SK-N-SH (cell line): ENCODE results near the gene ARL2BP. TPM values are rescaled to one million over a fixed set of nuclear protein-coding genes. Genes with fewer than 3 reads are reported as not detected.
A peak's percentile ranks its signal among the peaks of the same experiment; 100 is the strongest.

Source experiments
- CTCF ChIA-PET: fragments of 300-600, 350-600 bp; formaldehyde crosslinking; extraction: SDS; loops from one replicate; lab custom pipeline; 2021; lab: Yijun Ruan, JAX
- POLR2A ChIA-PET: fragments of 350-600 bp; sonication (Branson Sonifier 250); formaldehyde crosslinking; extraction: SDS; loops from one replicate; lab custom pipeline; 2020; ENCODE audit warnings: antibody characterized with exemption, inconsistent platforms; lab: Yijun Ruan, JAX
- DNase-seq: peaks from one replicate; pipeline ENCODE4 v3.0.0; 2012
- H2AFZ ChIP-seq: fragments of 200-600 bp; sonication (generic); 2 replicates; pipeline ENCODE4 v1.8.1; 2016; ENCODE audit warnings: antibody characterized with exemption, mild to moderate bottlenecking, low read depth
- H3F3A ChIP-seq: fragments of 200-600 bp; sonication (generic); replicated peaks from 2 replicates; pipeline ENCODE3; 2016; ENCODE audit warnings: antibody characterized with exemption, mild to moderate bottlenecking; ENCODE audit not compliant: insufficient read depth
- H3K27ac ChIP-seq, 2 experiments: fragments of 200-500 bp in 1 of 2; fragments of 200-600 bp in 1 of 2; sonication (Bioruptor generic) in 1 of 2; sonication (generic), shearing (Covaris generic) in 1 of 2; 2 replicates each; pipeline versions ENCODE4 v1.5.1 to v1.6.1; 2014 to 2016; ENCODE audit warnings: low read depth in 2 of 2, inconsistent platforms in 1 of 2, low read length in 1 of 2, mild to moderate bottlenecking in 1 of 2, mixed read lengths in 1 of 2
- H3K27me3 ChIP-seq: fragments of 200-600 bp; sonication (generic), shearing (Covaris generic); 2 replicates; pipeline ENCODE4 v1.6.1; 2016; ENCODE audit warnings: mixed run types; ENCODE audit not compliant: insufficient read depth
- H3K36me3 ChIP-seq, 2 experiments: fragments of 200-500 bp in 1 of 2; fragments of 200-600 bp in 1 of 2; sonication (Bioruptor generic) in 1 of 2; sonication (generic) in 1 of 2; replicated peaks in 1 of 2; 2 replicates each; pipeline versions ENCODE3 to v1.5.1; 2014 to 2016; ENCODE audit warnings: low read length in 1 of 2, mild to moderate bottlenecking in 1 of 2; ENCODE audit not compliant: insufficient read depth in 2 of 2, control insufficient read depth in 1 of 2
- H3K4me1 ChIP-seq, 2 experiments: fragments of 200-500 bp in 1 of 2; fragments of 200-600 bp in 1 of 2; sonication (Bioruptor generic) in 1 of 2; sonication (generic), shearing (Covaris generic) in 1 of 2; 2 replicates each; pipeline versions ENCODE4 v1.5.1 to v1.6.1; 2014 to 2016; ENCODE audit warnings: low read depth in 1 of 2, low read length in 1 of 2, mixed run types in 1 of 2; ENCODE audit not compliant: insufficient read depth in 2 of 2, control insufficient read depth in 1 of 2
- H3K4me2 ChIP-seq: fragments of 200-600 bp; sonication (generic), shearing (Covaris generic); 2 replicates; pipeline ENCODE4 v1.6.1; 2017; ENCODE audit warnings: mixed run types
- H3K4me3 ChIP-seq, 2 experiments: fragments of 200-500 bp in 1 of 2; fragments of 200-600 bp in 1 of 2; sonication (Bioruptor generic) in 1 of 2; sonication (generic), shearing (Covaris generic) in 1 of 2; 2 replicates each; pipeline versions ENCODE4 v1.5.1 to v1.8.1; 2014 to 2016; ENCODE audit warnings: low read depth in 2 of 2, inconsistent platforms in 1 of 2, low read length in 1 of 2, mild to moderate bottlenecking in 1 of 2, mixed read lengths in 1 of 2, moderate library complexity in 1 of 2
- H3K79me2 ChIP-seq: fragments of 200-600 bp; sonication (generic); 2 replicates; pipeline ENCODE4 v1.8.1; 2017; ENCODE audit warnings: mild to moderate bottlenecking; ENCODE audit not compliant: insufficient read depth
- H3K9ac ChIP-seq: fragments of 200-600 bp; sonication (generic); 2 replicates; pipeline ENCODE4 v1.6.1; 2017; ENCODE audit warnings: mixed run types
- H3K9me2 ChIP-seq: fragments of 200-600 bp; sonication (generic); 2 replicates; pipeline ENCODE4 v1.6.1; 2017; ENCODE audit warnings: mixed run types
- H3K9me3 ChIP-seq: fragments of 200-600 bp; sonication (generic); 2 replicates; pipeline ENCODE4 v1.6.1; 2017; ENCODE audit warnings: mixed run types, mild to moderate bottlenecking, moderate library complexity
- H4K20me1 ChIP-seq: fragments of 200-600 bp; sonication (generic); 2 replicates; pipeline ENCODE4 v1.6.1; 2017; ENCODE audit warnings: mild to moderate bottlenecking, mixed run types; ENCODE audit not compliant: insufficient read depth
- CHD2 ChIP-seq: fragments of 150-350 bp; IDR thresholded peaks from 2 replicates; pipeline ENCODE4 v1.6.1; 2018; ENCODE audit warnings: low read length; ENCODE audit not compliant: partially characterized antibody
- ELF1 ChIP-seq: IDR thresholded peaks from 2 replicates; pipeline ENCODE4 v1.4.0; 2012
- FOSL2 ChIP-seq: IDR thresholded peaks from 2 replicates; pipeline ENCODE4 v1.4.0; 2012; ENCODE audit warnings: low read depth, mild to moderate bottlenecking, moderate library complexity, borderline replicate concordance
- FOXJ3 ChIP-seq: sonication (generic); formaldehyde crosslinking; IDR thresholded peaks from 2 replicates; pipeline ENCODE4 v1.5.1; 2020; ENCODE audit warnings: mild to moderate bottlenecking, missing genetic modification reagents
- FOXM1 ChIP-seq: IDR thresholded peaks from 2 replicates; pipeline ENCODE4 v1.4.0; 2012; ENCODE audit warnings: low read depth, mild to moderate bottlenecking
- GABPA ChIP-seq: IDR thresholded peaks from 2 replicates; pipeline ENCODE4 v1.4.0; 2012; ENCODE audit warnings: low read depth, mild to moderate bottlenecking
- JUND ChIP-seq: IDR thresholded peaks from 2 replicates; pipeline ENCODE4 v1.4.0; 2012
- MEF2A ChIP-seq: IDR thresholded peaks from 2 replicates; pipeline ENCODE4 v1.4.0; 2012; ENCODE audit warnings: low read depth, borderline replicate concordance
- POLR2AphosphoS5 ChIP-seq: IDR thresholded peaks from 2 replicates; pipeline ENCODE4 v1.6.1; 2012; ENCODE audit warnings: low read depth, low read length
- RFX5 ChIP-seq: IDR thresholded peaks from 2 replicates; pipeline ENCODE4 v1.6.1; 2012; ENCODE audit warnings: mild to moderate bottlenecking, improper control_type of control experiment, low read length
- TAF1 ChIP-seq: IDR thresholded peaks from 2 replicates; pipeline ENCODE4 v1.6.1; 2012; ENCODE audit warnings: low read depth, mild to moderate bottlenecking, low read length, moderate library complexity, borderline replicate concordance
- TCF12 ChIP-seq: IDR thresholded peaks from 2 replicates; pipeline ENCODE4 v1.4.0; 2012
- TEAD4 ChIP-seq: IDR thresholded peaks from 2 replicates; pipeline ENCODE4 v1.4.0; 2012; ENCODE audit warnings: mild to moderate bottlenecking, borderline replicate concordance; ENCODE audit not compliant: insufficient read depth
- WGBS: methylation state at CpG from one replicate; pipeline ENCODE4 v1.1.6; 2017; ENCODE audit warnings: low lambda C conversion rate; 5-methylcytosine and 5-hydroxymethylcytosine counted together
- polyA plus RNA-seq, 3 experiments: library from polyadenylated mRNA; depleted of rRNA; stranded (reverse); fragments of >200 nt; gene quantifications; 2 replicates each; pipeline ENCODE4 v1.2.3, GENCODE V29; 2012
- TF ChIP-seq, protein P1 (sequence below): IDR thresholded peaks from 2 replicates; pipeline ENCODE4 v1.4.0; 2012; ENCODE audit warnings: low read depth, borderline replicate concordance
- TF ChIP-seq, protein P2 (sequence below): IDR thresholded peaks from 2 replicates; pipeline ENCODE4 v1.4.0; 2012; ENCODE audit warnings: low read depth, borderline replicate concordance
- TF ChIP-seq, protein P3 (sequence below): fragments of 150-350 bp; IDR thresholded peaks from 2 replicates; pipeline ENCODE4 v1.6.1; 2017; ENCODE audit warnings: antibody characterized with exemption, low read length, low read depth, borderline replicate concordance

ARL2BP gene
- polyA plus RNA-seq, 1 of the 3 experiments (the other 2 are of a cell fraction): 61.8 TPM

DNA sequence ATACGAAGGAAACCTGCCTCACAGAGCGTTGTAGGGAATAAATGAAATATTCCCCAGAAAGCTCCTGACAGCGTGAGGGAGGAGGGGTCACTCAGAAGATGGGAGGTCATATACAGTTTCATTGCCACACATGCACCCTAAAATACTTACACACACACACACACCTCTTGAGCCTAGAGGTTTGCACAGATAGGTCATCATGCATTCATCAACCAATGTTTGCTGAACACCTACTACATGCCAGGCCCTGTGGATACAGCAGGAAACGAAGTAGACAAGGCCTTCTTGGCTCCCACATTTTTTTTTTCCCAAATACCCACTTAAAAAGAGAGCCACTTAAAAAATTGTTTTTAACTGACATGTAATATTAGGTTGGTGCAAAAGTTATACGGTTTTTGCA lies 40.3 kb downstream of the ARL2BP start:
- 90% methylated on average over 5 of the region's 5 CpGs for WGBS

GRCh38 chr16:57289391-57290257 lies 44.6 kb downstream of the ARL2BP start:
- no peak for DNase-seq
- TF ChIP-seq JUND (no peak), POLR2AphosphoS5 (no peak), FOXM1 (no peak), TEAD4 (no peak), FOXJ3 (CRISPR knock-in tag) (no peak), MEF2A (no peak), FOSL2 (no peak), CHD2 (no peak), GABPA (no peak), TCF12 (no peak)
- TF ChIP-seq, protein P1, sequence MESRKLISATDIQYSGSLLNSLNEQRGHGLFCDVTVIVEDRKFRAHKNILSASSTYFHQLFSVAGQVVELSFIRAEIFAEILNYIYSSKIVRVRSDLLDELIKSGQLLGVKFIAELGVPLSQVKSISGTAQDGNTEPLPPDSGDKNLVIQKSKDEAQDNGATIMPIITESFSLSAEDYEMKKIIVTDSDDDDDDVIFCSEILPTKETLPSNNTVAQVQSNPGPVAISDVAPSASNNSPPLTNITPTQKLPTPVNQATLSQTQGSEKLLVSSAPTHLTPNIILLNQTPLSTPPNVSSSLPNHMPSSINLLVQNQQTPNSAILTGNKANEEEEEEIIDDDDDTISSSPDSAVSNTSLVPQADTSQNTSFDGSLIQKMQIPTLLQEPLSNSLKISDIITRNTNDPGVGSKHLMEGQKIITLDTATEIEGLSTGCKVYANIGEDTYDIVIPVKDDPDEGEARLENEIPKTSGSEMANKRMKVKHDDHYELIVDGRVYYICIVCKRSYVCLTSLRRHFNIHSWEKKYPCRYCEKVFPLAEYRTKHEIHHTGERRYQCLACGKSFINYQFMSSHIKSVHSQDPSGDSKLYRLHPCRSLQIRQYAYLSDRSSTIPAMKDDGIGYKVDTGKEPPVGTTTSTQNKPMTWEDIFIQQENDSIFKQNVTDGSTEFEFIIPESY: no peak
- TF ChIP-seq, protein P2, sequence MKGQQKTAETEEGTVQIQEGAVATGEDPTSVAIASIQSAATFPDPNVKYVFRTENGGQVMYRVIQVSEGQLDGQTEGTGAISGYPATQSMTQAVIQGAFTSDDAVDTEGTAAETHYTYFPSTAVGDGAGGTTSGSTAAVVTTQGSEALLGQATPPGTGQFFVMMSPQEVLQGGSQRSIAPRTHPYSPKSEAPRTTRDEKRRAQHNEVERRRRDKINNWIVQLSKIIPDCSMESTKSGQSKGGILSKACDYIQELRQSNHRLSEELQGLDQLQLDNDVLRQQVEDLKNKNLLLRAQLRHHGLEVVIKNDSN: no peak
- TF ChIP-seq, protein P3, sequence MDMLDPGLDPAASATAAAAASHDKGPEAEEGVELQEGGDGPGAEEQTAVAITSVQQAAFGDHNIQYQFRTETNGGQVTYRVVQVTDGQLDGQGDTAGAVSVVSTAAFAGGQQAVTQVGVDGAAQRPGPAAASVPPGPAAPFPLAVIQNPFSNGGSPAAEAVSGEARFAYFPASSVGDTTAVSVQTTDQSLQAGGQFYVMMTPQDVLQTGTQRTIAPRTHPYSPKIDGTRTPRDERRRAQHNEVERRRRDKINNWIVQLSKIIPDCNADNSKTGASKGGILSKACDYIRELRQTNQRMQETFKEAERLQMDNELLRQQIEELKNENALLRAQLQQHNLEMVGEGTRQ: no peak
- H3K9me3 ChIP-seq: no peaks in the 10 kb centered on the region
- WGBS: 79% methylated on average over 14 of the region's 14 CpGs
- no peak overlapping the region for H3K9ac ChIP-seq
- CTCF ChIA-PET: interaction anchor here (0.8 to 26.6 kb wide), 5 partner anchors 10 to 205 kb away, joined by 3 to 544 read pairs (median 3); partner anchors contain the start of gene POLR2C
- no peaks in the 10 kb centered on the region for H3K79me2 ChIP-seq
- H3K36me3 ChIP-seq: no peaks in the 10 kb centered on the region
- H3F3A ChIP-seq: no peaks in the 10 kb centered on the region
- peak overlapping the region; percentile 2; the same call in 1 of the 2 replicates for H2AFZ ChIP-seq
- H3K27me3 ChIP-seq: no peaks in the 10 kb centered on the region
- H3K27ac ChIP-seq: no peak overlapping the region
- H4K20me1 ChIP-seq: no peaks in the 10 kb centered on the region
- POLR2A ChIA-PET: interaction anchor here (0.7 to 1.2 kb wide), 2 partner anchors 44 to 142 kb away, joined by 3 read pairs; partner anchors contain the start of gene ARL2BP
- H3K4me2 ChIP-seq: no peak overlapping the region
- H3K4me1 ChIP-seq: no peaks in the 10 kb centered on the region
- no peaks in the 10 kb centered on the region for H3K9me2 ChIP-seq
- H3K4me3 ChIP-seq: no peak overlapping the region

More for the DNA sequence above, 40.3 kb downstream of the ARL2BP start:
- CTCF ChIA-PET: interaction anchor here (0.6 to 1.2 kb wide), 3 partner anchors 14 to 266 kb away, joined by 3 to 4 read pairs (median 4); no protein-coding TSS in a partner anchor
- Histone ChIP-seq H3K27me3 (no peaks in the 10 kb centered on the region), H3K9me3 (no peaks in the 10 kb centered on the region), H3K4me2 (no peak overlapping the region), H3K9me2 (no peaks in the 10 kb centered on the region), H3F3A (peaks cover 4% of the 10 kb centered on the region), H3K4me1 (peaks cover 0 to 5% of the 10 kb centered on the region in 2 experiments; a peak in 1 of 4 replicates), H3K79me2 (no peaks in the 10 kb centered on the region), H2AFZ (no peak overlapping the region), H4K20me1 (no peaks in the 10 kb centered on the region), H3K27ac (no peak overlapping the region), H3K36me3 (no peaks in the 10 kb centered on the region), H3K9ac (no peak overlapping the region), H3K4me3 (no peak overlapping the region)
- DNase-seq: no peak
- POLR2A ChIA-PET: interaction anchor here (0.7 kb wide), 1 partner anchor 89 kb away, joined by 3 read pairs; no protein-coding TSS in a partner anchor
- TF ChIP-seq TAF1 (no peak), RFX5 (no peak), ELF1 (no peak), TEAD4 (no peak)
- TF ChIP-seq, protein P3: no peak
- TF ChIP-seq, protein P2: no peak
